ENCODE measurements around the gene CCDC9.
"Not testable (repeated sequence)": the region's sequence is repeated elsewhere in the genome, so short reads cannot be mapped to it uniquely, and the experiment has no call there.

CCDC9 gene

GRCh38 chr19:47261946-47262793 is 5.8 kb downstream of the CCDC9 start:
- not testable (repeated sequence) for DNase-seq (ENCODE audit: low read depth in 2 of 2)

DNA sequence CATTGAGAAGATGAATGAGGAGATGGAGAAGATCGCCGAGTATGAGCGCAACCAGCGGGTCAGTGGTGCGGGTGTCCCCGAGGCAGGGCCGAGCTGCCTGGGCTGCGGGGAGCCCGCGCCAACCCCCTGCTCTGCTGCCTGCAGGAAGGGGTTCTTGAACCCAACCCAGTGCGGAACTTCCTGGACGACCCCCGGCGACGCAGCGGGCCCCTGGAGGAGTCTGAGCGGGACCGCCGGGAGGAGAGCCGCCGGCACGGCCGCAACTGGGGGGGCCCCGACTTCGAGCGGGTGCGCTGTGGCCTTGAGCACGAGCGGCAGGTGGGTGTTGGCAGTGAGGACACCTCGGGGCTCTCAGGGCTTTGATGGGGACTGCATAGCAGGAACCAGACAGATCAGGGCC is 8.3 kb downstream of the CCDC9 start:
- no peak for DNase-seq (ENCODE audit: low read depth in 2 of 2)

GRCh38 chr19:47266401-47266941 is 10.1 kb downstream of the CCDC9 start:
- DNase-seq (ENCODE audit: low read depth in 2 of 2), result no peak

GRCh38 chr19:47267350-47267759 is 11.0 kb downstream of the CCDC9 start:
- DNase-seq (ENCODE audit: low read depth in 2 of 2), result no peak

- DNase-seq (ENCODE audit: low read depth in 2 of 2), result no peak
Observed at GRCh38 chr19:47268028-47268427, 11.7 kb downstream of the CCDC9 start.

DNA sequence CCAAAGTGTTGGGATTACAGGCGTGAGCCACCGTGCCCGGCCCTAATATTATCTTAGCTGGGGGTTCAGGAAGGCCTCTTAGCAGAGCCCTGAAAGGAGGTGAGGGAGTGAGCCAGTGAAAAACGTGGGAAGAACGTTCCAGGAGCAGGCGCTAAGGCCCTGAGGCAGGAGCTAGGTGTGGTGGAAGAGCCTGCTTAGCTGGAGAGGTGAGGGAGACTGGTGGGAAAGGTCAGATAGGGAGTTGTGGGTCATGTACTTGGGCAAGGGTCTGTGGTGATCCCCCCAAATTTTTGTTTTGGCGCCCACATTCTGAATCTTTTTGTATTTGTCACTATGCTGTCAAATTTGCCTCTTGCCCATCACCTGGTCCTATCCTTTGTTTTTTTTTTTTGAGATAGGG is 13.3 kb downstream of the CCDC9 start:
- DNase-seq (ENCODE audit: low read depth in 2 of 2), result no peak

- DNase-seq (ENCODE audit: low read depth in 2 of 2), result no peak
Observed at GRCh38 chr19:47270408-47270807, 14.1 kb downstream of the CCDC9 start.

GRCh38 chr19:47271949-47272348 is 15.6 kb downstream of the CCDC9 start:
- no peak for DNase-seq (ENCODE audit: low read depth in 2 of 2)

- no peak for DNase-seq (ENCODE audit: low read depth in 2 of 2)
Observed at GRCh38 chr19:47272448-47273312, 16.4 kb downstream of the CCDC9 start.

DNA sequence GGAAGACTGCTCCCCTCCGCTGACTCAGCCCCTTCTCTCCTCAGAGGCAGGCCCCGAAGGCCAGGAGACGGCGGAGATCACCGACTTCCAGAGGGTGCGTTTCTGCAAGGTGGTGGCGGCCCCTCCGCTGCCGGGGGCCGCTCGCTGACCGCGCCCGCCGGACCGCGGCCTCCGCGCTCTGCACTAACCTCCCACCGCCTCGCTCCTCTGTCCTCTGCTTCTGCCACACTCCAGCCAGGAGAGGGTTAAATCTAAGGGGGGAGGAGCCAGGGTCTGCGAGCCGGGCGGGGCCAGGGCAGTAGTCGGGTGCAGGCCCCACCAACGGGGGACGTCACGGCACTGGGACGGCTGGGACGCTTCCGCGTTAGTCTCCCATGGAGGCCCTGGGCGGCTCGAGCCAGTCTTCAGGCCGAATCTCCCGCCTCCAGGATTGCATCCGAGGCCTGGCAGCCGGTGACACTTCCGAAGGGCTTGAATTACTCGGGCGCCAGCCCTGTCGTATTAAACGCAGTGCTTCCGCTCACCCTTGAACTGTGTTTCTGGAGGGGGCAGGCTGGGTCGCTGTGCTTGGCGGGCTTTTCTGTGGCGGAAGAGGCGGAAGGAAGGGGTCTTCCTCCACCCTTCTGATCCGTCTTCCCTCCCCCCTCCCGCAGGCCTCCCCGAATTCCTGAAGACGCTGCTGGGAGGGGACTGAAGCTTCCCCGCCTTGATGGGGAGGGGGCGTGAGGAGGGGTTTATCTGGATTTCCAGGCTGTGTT is 17.2 kb downstream of the CCDC9 start:
- DNase-seq (ENCODE audit: low read depth in 2 of 2), result peak; percentile 79 to 80

DNA sequence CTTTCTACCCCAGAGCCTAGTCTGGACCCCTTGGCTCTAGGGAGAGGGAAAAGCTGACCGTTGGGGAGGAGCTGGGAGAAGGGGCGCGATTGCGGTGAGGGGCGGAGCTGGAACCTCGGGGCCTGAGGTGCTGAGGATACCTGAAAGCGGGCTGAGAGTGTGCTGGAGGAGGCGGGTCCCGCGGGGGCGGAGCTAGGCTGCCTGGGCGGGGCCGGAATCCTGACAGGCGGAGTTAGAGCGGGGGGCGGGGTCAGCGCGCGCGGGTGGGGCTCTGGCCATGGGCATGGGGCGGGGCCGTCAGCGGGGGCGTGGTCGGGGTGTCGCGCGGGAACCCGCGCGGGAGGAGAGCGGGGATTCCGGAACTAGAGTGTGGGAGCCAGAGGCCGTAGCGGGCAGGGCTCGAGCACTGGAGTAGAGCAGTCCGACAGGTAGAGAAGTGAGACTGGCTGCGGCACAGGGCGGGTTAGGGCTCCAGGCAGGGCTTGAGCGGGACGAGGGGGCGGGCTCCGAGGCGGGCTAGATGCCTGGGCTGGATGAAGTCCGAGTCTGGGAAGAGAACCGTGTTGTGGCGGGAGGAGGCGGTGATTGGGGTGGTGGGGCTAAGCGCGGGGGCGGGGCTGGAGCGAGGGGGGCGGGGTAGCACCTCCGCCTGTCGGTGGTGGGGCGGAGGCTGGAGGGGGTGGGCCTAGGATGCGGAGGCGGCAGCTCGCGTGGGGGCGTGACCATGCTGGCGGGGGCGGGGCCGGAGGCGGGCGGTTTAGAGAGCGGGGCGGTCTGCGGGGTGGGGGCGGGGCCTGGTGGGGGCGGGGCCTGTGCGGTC is 18.0 kb downstream of the CCDC9 start, which contains the start of gene INAFM1:
INAFM1 (plus strand) TSS at position 815 of the 820 bp plus-strand sequence. CDS start 35 bp downstream, outside the sequence.
- DNase-seq (ENCODE audit: low read depth in 2 of 2), result peak; percentile 98 to 99

DNA sequence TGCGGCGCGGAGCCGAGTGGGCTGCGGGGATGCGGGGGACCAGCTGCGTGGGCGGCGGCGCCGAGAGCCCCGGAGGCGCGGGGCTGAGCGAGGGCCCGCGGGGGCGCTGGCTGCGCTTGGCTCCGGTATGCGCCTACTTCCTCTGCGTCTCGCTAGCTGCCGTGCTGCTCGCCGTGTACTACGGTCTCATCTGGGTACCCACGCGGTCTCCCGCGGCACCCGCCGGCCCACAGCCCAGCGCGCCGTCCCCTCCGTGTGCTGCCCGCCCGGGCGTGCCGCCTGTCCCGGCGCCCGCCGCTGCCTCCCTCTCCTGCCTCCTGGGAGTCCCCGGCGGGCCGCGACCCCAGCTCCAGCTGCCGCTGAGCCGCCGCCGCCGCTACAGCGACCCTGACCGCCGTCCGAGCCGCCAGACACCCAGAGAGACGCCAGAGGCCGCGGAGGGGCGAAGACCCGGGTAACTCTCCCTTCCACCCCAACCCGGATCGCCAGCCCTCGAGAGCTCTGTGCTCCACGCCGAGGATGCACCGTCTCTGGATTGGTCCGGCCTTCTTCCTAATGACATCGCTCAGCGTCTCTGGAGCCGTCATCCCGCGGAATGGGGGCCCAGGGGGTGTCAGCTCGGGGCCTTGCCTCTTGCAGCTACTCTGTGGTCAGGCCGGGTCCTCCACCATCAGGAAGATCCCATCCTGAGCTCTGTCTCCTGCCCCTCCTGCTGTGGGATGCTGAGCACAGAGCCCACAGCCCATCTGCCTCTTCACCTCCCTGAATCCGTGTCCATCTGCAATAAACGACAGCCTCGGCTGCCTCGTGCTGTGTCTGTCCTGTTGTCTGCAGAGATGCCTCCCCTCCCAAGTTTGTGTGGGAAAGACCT is 18.8 kb downstream of the CCDC9 start:
- no peak for DNase-seq (ENCODE audit: low read depth in 2 of 2)

- no peak for DNase-seq (ENCODE audit: low read depth in 2 of 2)
Observed at GRCh38 chr19:47275791-47276461, 19.6 kb downstream of the CCDC9 start.

GRCh38 chr19:47276513-47276912 is 20.2 kb downstream of the CCDC9 start:
- not testable (repeated sequence) for DNase-seq (ENCODE audit: low read depth in 2 of 2)

DNA sequence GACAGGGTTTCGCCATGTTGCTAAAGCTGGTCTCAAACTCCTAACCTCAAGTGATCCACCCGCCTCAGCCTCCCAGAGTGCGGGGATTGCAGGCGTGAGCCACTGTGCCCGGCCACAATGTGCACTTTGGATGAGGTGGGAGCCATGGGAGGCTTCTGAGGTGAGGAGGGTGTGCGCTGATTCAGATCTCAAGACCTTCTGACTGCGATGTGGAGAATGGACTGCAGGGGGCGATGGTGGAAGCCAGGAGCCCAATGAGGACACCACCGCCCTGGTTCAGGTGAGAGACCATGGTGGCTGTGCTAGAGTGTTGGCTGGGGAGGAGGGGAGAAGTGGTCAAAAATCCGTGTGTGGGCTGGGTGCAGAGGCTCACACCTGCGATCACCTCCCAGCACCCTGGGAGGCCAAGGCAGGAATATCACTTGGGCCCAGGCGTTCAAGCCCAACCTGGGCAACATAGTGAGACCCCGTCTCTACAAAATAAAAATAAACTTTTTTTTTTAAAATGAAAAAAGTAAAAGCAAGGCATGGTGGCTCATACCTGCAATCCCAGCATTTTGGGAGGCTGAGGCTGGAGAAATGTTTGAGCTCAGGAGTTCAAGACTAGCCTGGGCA is 24.0 kb downstream of the CCDC9 start:
- DNase-seq (ENCODE audit: low read depth in 2 of 2), result no peak

DNA sequence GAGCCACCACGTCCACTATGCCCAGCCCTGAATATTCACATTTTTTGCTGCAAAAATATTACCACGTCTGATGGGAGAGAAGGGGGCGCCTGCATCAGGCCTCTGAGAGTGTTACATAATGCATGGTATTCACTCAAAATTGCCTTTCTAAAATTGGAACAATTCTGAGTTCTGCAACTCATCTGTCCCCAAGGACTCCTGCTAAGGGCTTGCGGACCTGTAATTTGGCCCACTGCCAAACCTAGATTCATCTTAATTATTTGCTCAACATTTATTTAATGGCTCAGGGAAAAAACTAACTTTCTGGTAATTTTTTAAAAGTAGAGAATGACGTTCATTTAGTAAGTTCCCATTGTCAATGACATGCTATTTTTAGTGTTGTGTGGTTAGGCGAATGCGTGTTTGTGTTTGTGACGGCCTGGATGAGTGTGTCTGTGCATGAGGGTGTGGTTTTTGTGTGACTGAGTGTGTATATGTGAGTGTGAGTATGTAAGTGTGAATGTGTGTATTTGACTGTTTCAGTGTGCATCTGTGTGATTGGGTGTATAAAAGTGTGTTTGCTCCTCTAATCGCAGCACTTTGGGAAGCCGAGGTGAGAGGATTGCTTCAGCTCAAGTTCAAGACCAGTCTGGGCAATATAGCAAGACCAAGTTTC is 27.2 kb downstream of the CCDC9 start:
- DNase-seq (ENCODE audit: low read depth in 2 of 2), result no peak

DNA sequence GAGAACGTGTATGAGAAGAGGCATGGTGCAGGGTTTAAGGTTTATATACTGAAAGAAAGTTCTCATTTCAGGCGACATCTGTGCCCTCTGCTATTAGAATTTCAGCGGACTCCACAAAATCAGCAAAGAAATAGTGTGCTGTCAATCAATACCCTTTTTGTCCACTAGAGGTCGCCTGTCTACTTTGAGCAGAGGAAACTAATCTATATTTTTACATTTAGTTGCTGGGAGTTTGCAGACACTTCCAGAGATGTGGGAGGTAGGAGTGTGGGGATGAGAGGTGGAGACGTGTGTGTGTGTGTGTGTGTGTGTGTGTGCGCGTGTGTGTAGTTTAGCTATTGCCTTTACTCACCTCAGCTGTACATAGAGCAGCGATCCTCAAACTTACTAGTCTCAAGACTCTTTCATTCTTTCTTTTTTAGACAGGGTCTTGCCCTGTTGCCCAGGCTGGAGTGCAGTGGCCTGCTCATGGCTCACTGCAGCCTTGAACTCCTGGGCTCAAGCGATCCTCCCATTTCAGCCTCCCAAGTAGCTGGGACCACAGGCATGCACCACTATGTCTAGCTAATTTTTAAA is 28.1 kb downstream of the CCDC9 start:
- DNase-seq (ENCODE audit: low read depth in 2 of 2), result no peak

GRCh38 chr19:47296036-47296435 is 39.7 kb downstream of the CCDC9 start:
- DNase-seq (ENCODE audit: low read depth in 2 of 2), result peak in 1 of 2 donors; percentile 57
